ENCODE results near the gene ZNF486. TPM values are rescaled to one million over a fixed set of nuclear protein-coding genes. Genes with fewer than 3 reads are reported as not detected.

Gene ZNF486
- total and polyA plus RNA-seq, 2 experiments from 2014 or later, result 25.4 to 37.6 TPM

- no peak for DNase-seq (ENCODE audit: low spot score)
- TF ChIP-seq ZNF462 (CRISPR knock-in tag; IDR thresholded peaks at IDR 0.05), result no peak
- no peak for TF ChIP-seq ZNF114 (CRISPR knock-in tag; IDR thresholded peaks at IDR 0.05)
- TF ChIP-seq EZH2 (IDR thresholded peaks at IDR 0.05; ENCODE audit: low read depth, unreplicated experiment), result no peak
- TF ChIP-seq ETS1 (IDR thresholded peaks at IDR 0.05), result no peak
- peaks cover 31% of the 10 kb centered on the region for H3K36me3 Mint-ChIP-seq (ENCODE audit: low read depth)
Observed at GRCh38 chr19:20165971-20166592, 932 bp upstream of the ZNF486 start.

More at GRCh38 chr19:20165971-20166592, 932 bp upstream of the ZNF486 start:
- Histone ChIP-seq H3K27ac (ENCODE audit: low read depth) (no peak overlapping the region), H3K4me2 (no peak overlapping the region), H4K20me1 (replicated peaks; ENCODE audit: insufficient read depth) (peaks cover 13% of the 10 kb centered on the region), H3K9me2 (ENCODE audit: insufficient read depth) (no peaks in the 10 kb centered on the region), H3F3A (replicated peaks; ENCODE audit: low read depth) (0 out of 2 replicates have a peak, but pooled peaks cover 4% of the 10 kb centered on the region), H3K27me3 (ENCODE audit: insufficient read depth) (no peaks in the 10 kb centered on the region), H3K36me3 (ENCODE audit: insufficient read depth) (peaks cover 15% of the 10 kb centered on the region), H3K79me2 (replicated peaks; ENCODE audit: insufficient read depth) (peaks cover 38% of the 10 kb centered on the region), H3K4me3 (no peak overlapping the region), H2AFZ (peak overlapping the region; percentile 52; the same call in 1 of the 2 replicates), H3K4me1 (ENCODE audit: insufficient read depth) (peaks cover 32% of the 10 kb centered on the region)
- H3K4me1 Mint-ChIP-seq, result peaks cover 16% of the 10 kb centered on the region
- H3K9me3 Mint-ChIP-seq, result peaks cover 10% of the 10 kb centered on the region
- ATAC-seq, result no peak
- H3K4me3 Mint-ChIP-seq, result no peak overlapping the region
- no peak overlapping the region for H3K27ac Mint-ChIP-seq
- peaks cover 16% of the 10 kb centered on the region for H3K27me3 Mint-ChIP-seq (ENCODE audit: insufficient read depth, low read depth, poor library complexity)

Measured in GM23338 (cell line).